Stimulated activated CD4-positive, alpha-beta T cell treated with anti-CD3 and anti-CD28 coated beads, TNF-alpha, amount 100 ng/mL, for 24 hours (primary cell): Measurements from ENCODE around the gene ASCL3.
"Not testable (repeated sequence)": the region's sequence is repeated elsewhere in the genome, so short reads cannot be mapped to it uniquely, and the experiment has no call there.

Experiments used
- DNase-seq, 3 experiments: peaks; one replicate each; pipeline ENCODE4 v3.0.0-alpha.2; 2020; ENCODE audit warnings: low read depth in 3 of 3

The ASCL3 gene

GRCh38 chr11:8910649-8911026 lies 32.2 kb downstream of the ASCL3 start:
- DNase-seq: no peak

GRCh38 chr11:8908099-8908498 lies 34.7 kb downstream of the ASCL3 start:
- no peak for DNase-seq

GRCh38 chr11:8907116-8907515 lies 35.7 kb downstream of the ASCL3 start:
- no peak for DNase-seq

GRCh38 chr11:8905528-8906165 lies 37.2 kb downstream of the ASCL3 start:
- DNase-seq: no peak

- no peak for DNase-seq
These were observed 43.6 kb downstream of the ASCL3 start for GRCh38 chr11:8899119-8899753.

GRCh38 chr11:8891185-8891584 lies 51.6 kb downstream of the ASCL3 start:
- DNase-seq: not testable (repeated sequence)
